Transverse colon (tissue), 4 donors: Measurements from ENCODE around the gene ANOS1. TPM values are rescaled to one million over a fixed set of nuclear protein-coding genes. Genes with fewer than 3 reads are reported as not detected.

Experiments used
- DNase-seq: peaks from one replicate; pipeline ENCODE4 v3.0.0-alpha.2; 2019
- H3K27ac ChIP-seq, 4 donors: fragments of 200-600 bp; sonication (generic); 2 replicates each; pipeline ENCODE4 v1.5.1; 2016 to 2018; ENCODE audit warnings: inconsistent platforms in 4 of 4
- H3K27me3 ChIP-seq: fragments of 200-600 bp; sonication (generic); 2 replicates; pipeline ENCODE4 v1.5.1; 2017; ENCODE audit warnings: inconsistent platforms
- H3K36me3 ChIP-seq, 4 donors: fragments of 200-600 bp; sonication (generic); 2 replicates each; pipeline ENCODE4 v1.5.1; 2017 to 2019; ENCODE audit warnings: inconsistent platforms in 4 of 4
- H3K4me1 ChIP-seq, 4 donors: fragments of 200-600 bp; sonication (generic); 2 replicates each; pipeline ENCODE4 v1.5.1; 2017 to 2020; ENCODE audit warnings: inconsistent platforms in 4 of 4
- H3K4me3 ChIP-seq, 4 donors: fragments of 200-600 bp; sonication (generic); 1 replicate in 1 of 4; 2 replicates in 3 of 4; pipeline versions ENCODE4 v1.5.1 to v1.6.1; 2017 to 2019; ENCODE audit warnings: inconsistent platforms in 4 of 4
- H3K9me3 ChIP-seq, 2 donors: fragments of 200-600 bp; sonication (generic); 2 replicates each; pipeline ENCODE4 v1.5.1; 2017 to 2019; ENCODE audit warnings: inconsistent platforms in 2 of 2
- EP300 ChIP-seq: sonication (generic); formaldehyde crosslinking; IDR thresholded peaks from one replicate; pipeline ENCODE4 v1.6.1; 2017; ENCODE audit warnings: antibody characterized with exemption, low read depth
- POLR2A ChIP-seq: fragments of 450-650 bp; IDR thresholded peaks from one replicate; pipeline ENCODE4 v1.6.1; 2016; ENCODE audit warnings: antibody characterized with exemption, mild to moderate bottlenecking, moderate library complexity
- POLR2AphosphoS5 ChIP-seq, 3 donors: sonication (generic); formaldehyde crosslinking; IDR thresholded peaks; one replicate each; pipeline ENCODE4 v1.6.1; 2016; ENCODE audit warnings: antibody characterized with exemption in 3 of 3
- WGBS, 2 donors: methylation state at CpG; one replicate each; pipeline ENCODE4 v1.1.5; 2018; ENCODE audit warnings: low coverage in 1 of 2; 5-methylcytosine and 5-hydroxymethylcytosine counted together
- in situ Hi-C, 4 donors: fragments of 200-750 bp; cut with MboI; loops; one replicate each; pipeline versions ENCODE4 v1.15.0 to v1.15.1; 2017; ENCODE audit warnings: low sequenced_read_pairs in 3 of 4, low pct_ligation_motif_present in 1 of 4, low pct_unique_long_range_greater_than_20kb in 1 of 4
- intact Hi-C: fragments of 100-400 bp; cut with DNase I; formaldehyde crosslinking; loops from one replicate; pipeline ENCODE4 v1.15.1; 2023; ENCODE audit warnings: low total_unique reads
- total RNA-seq, 4 donors: library from RNA; depleted of rRNA; stranded (reverse); fragments of >200 nt; gene quantifications; one replicate each; pipeline ENCODE4 v1.1.0, GENCODE V29; 2016
- TF ChIP-seq, protein P1 (sequence below), 5 experiments: fragments of 200-600 bp in 3 of 5; fragments of 450-650 bp in 2 of 5; sonication (generic) in 3 of 5; IDR thresholded peaks; 1 replicate in 2 of 5; 2 replicates in 3 of 5; pipeline ENCODE4 v1.5.1; 2016 to 2017; ENCODE audit warnings: antibody characterized with exemption in 5 of 5, inconsistent platforms in 3 of 5, mild to moderate bottlenecking in 2 of 5, moderate library complexity in 1 of 5

ANOS1 gene
- total RNA-seq, 4 donors from 2014 or later, result 0.14 to 0.16 TPM; not detected in 2

DNA sequence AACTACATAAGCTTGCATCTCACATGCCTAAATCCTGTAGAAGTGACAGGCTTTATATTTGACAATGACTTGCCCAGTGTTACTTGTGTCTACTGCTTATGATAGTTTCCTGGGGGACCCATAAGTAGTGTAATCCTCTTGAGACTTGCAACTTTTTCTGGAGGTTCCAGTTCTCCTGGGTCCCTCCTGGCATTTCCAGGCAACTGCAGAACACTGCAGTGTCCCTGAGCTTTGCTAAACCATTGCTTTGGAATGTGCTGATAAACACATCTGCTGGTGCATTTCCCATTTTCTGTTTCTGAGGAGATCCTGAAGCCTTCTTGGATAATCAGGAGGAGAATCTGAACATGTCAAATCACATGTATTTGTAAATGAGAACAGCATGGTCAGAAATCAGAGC lies 82.0 kb downstream of the ANOS1 start:
- no peak overlapping the region for H3K27ac ChIP-seq
- no peak overlapping the region for H3K4me3 ChIP-seq
- DNase-seq, result no peak
- H3K27me3 ChIP-seq, result no peaks in the 10 kb centered on the region
- no peaks in the 10 kb centered on the region for H3K4me1 ChIP-seq
- no peaks in the 10 kb centered on the region for H3K9me3 ChIP-seq
- no peaks in the 10 kb centered on the region for H3K36me3 ChIP-seq
- intact Hi-C loops (no loop called here), in situ Hi-C loops (no loop called here)
- TF ChIP-seq, protein P1, sequence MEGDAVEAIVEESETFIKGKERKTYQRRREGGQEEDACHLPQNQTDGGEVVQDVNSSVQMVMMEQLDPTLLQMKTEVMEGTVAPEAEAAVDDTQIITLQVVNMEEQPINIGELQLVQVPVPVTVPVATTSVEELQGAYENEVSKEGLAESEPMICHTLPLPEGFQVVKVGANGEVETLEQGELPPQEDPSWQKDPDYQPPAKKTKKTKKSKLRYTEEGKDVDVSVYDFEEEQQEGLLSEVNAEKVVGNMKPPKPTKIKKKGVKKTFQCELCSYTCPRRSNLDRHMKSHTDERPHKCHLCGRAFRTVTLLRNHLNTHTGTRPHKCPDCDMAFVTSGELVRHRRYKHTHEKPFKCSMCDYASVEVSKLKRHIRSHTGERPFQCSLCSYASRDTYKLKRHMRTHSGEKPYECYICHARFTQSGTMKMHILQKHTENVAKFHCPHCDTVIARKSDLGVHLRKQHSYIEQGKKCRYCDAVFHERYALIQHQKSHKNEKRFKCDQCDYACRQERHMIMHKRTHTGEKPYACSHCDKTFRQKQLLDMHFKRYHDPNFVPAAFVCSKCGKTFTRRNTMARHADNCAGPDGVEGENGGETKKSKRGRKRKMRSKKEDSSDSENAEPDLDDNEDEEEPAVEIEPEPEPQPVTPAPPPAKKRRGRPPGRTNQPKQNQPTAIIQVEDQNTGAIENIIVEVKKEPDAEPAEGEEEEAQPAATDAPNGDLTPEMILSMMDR (IDR thresholded peaks at IDR 0.05), result no peak
- no peak for TF ChIP-seq POLR2AphosphoS5 (IDR thresholded peaks at IDR 0.05)
- no peak for TF ChIP-seq EP300
- no peak for TF ChIP-seq POLR2A

DNA sequence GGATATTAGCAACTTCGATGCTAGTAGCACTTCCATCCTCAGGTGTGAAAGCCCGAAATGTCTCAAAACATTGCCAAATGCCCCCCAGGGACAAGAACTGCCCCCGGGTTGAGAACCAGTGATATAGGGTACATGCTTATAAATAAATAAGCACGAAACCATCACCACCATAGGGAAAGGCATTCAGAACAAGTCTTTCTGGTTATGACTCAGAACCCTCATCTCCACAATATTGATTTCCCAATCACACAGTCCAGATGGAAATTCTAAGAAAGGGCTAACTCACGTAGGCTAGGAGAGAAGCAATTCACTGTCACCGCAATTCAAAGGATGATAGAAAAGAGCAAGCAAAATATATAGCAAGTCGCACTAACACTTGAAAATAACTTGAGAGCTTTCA lies 84.8 kb downstream of the ANOS1 start:
- Histone ChIP-seq H3K4me3 (no peak overlapping the region), H3K27ac (no peak overlapping the region), H3K36me3 (no peaks in the 10 kb centered on the region), H3K27me3 (no peaks in the 10 kb centered on the region), H3K9me3 (no peaks in the 10 kb centered on the region), H3K4me1 (no peaks in the 10 kb centered on the region)
- intact Hi-C loops, result no loop called here
- 72 to 80% methylated on average over 3 to 7 of the region's 7 CpGs for WGBS, 2 donors
- DNase-seq, result no peak
- TF ChIP-seq POLR2AphosphoS5 (IDR thresholded peaks at IDR 0.05) (no peak), POLR2A (no peak), EP300 (no peak)
- TF ChIP-seq, protein P1 (IDR thresholded peaks at IDR 0.05), result no peak
- in situ Hi-C loops, result no loop called here

DNA sequence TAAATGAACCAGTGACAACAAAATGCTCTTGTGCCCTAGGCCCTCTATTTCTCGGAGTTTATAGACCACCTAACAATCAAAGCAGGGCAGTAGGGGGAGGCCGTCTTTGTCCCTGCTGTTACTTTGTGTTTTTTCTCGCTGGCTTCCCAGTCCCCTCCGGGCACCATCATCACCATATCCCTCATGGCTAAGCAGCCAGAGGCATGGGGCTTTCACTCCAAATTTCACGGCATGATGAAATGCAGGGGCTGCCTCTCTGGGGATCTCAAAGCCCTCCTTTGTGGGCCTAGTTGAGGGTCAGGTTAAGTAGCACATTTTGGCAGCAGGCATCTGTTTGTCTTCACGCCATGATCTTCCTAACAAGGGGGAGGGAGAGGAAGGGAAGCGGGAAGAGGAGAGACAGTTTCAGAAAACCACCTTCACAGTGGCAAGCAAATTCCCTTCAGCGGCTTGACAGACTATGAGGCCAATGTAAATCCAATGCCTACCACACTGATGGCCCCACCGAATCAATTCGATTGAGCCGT lies 91.9 kb downstream of the ANOS1 start:
- Histone ChIP-seq H3K36me3 (no peaks in the 10 kb centered on the region), H3K27me3 (no peaks in the 10 kb centered on the region), H3K4me1 (no peaks in the 10 kb centered on the region), H3K4me3 (no peak overlapping the region), H3K27ac (no peak overlapping the region), H3K9me3 (no peaks in the 10 kb centered on the region)
- no peak for TF ChIP-seq EP300
- TF ChIP-seq POLR2AphosphoS5 (IDR thresholded peaks at IDR 0.05), result no peak
- TF ChIP-seq, protein P1 (IDR thresholded peaks at IDR 0.05), result no peak
- TF ChIP-seq POLR2A, result no peak
- no peak for DNase-seq
- 66 to 100% methylated on average over 1 to 11 of the region's 11 CpGs for WGBS, 2 donors
- in situ Hi-C loops, result no loop called here
- intact Hi-C loops, result no loop called here

GRCh38 chrX:8636497-8636896 lies 95.4 kb downstream of the ANOS1 start:
- Histone ChIP-seq H3K4me3 (no peak overlapping the region), H3K27me3 (no peaks in the 10 kb centered on the region), H3K27ac (no peak overlapping the region), H3K4me1 (no peaks in the 10 kb centered on the region), H3K36me3 (no peaks in the 10 kb centered on the region), H3K9me3 (no peaks in the 10 kb centered on the region)
- intact Hi-C loops, result no loop called here
- DNase-seq, result no peak
- no peak for TF ChIP-seq POLR2A
- no peak for TF ChIP-seq POLR2AphosphoS5 (IDR thresholded peaks at IDR 0.05)
- no peak for TF ChIP-seq EP300
- TF ChIP-seq, protein P1 (IDR thresholded peaks at IDR 0.05), result no peak
- in situ Hi-C loops, result no loop called here
